ENCODE results near the gene S100PBP.
A peak's percentile ranks its signal among the peaks of the same experiment; 100 is the strongest.

- TF ChIP-seq CTCF (conservative IDR thresholded peaks at IDR 0.05 in 1 of 2, IDR thresholded peaks at IDR 0.05 in 1 of 2; ENCODE audit: low read depth in 1 of 2, low read length in 2 of 2): peak; percentile 29 to 35
- TF ChIP-seq EZH2 (IDR thresholded peaks at IDR 0.05; ENCODE audit: low read length, missing control alignments): no peak
Observed at GRCh38 chr1:32786856-32787255, 30.6 kb upstream of the S100PBP start.
